H1 (cell line): ENCODE results near the gene CAMK2G. TPM values are rescaled to one million over a fixed set of nuclear protein-coding genes. Genes with fewer than 3 reads are reported as not detected.

Source experiments
- CTCF ChIA-PET: fragments of 300-600 bp; sonication (Branson Sonifier 250); formaldehyde crosslinking; loops from one replicate; lab custom pipeline; 2021; ENCODE audit not compliant: partially characterized antibody; lab: Charles Lee
- POLR2A ChIA-PET: fragments of 300-600 bp; sonication (Branson Sonifier 250); formaldehyde crosslinking; loops from one replicate; lab custom pipeline; 2021; ENCODE audit warnings: inconsistent platforms; ENCODE audit not compliant: partially characterized antibody; lab: Charles Lee
- DNase-seq, 2 experiments: peaks; one replicate each; pipeline versions ENCODE4 v3.0.0 to v3.0.0-alpha.2; 2010 to 2022; ENCODE audit warnings: low spot score in 2 of 2, low read depth in 1 of 2, mixed read lengths in 1 of 2
- FAIRE-seq: peaks from 2 replicates; lab custom pipeline; 2011; peaks lifted over from hg19 to GRCh38; lab: Jason Lieb, UNC
- H2AFZ ChIP-seq: 2 replicates; pipeline ENCODE4 v1.8.1; 2012; ENCODE audit warnings: low read length, inconsistent platforms
- H2AK5ac ChIP-seq: 2 replicates; pipeline ENCODE4 v1.6.1; 2013; ENCODE audit warnings: low read depth, low read length
- H2BK120ac ChIP-seq: replicated peaks from 2 replicates; pipeline ENCODE3; 2013; ENCODE audit warnings: low read depth, low read length, inconsistent platforms
- H2BK12ac ChIP-seq: 2 replicates; pipeline ENCODE4 v1.6.1; 2013; ENCODE audit warnings: low read depth, low read length
- H2BK15ac ChIP-seq: 2 replicates; pipeline ENCODE4 v1.6.1; 2013; ENCODE audit warnings: low read length
- H2BK20ac ChIP-seq: 2 replicates; pipeline ENCODE4 v1.6.1; 2013; ENCODE audit warnings: low read length
- H2BK5ac ChIP-seq: 2 replicates; pipeline ENCODE4 v1.6.1; 2013; ENCODE audit warnings: low read depth, low read length
- H3K14ac ChIP-seq: 2 replicates; pipeline ENCODE4 v1.6.1; 2013; ENCODE audit warnings: inconsistent platforms; ENCODE audit not compliant: insufficient read length
- H3K18ac ChIP-seq: 2 replicates; pipeline ENCODE4 v1.6.1; 2013; ENCODE audit warnings: low read length; ENCODE audit errors: extremely low read depth
- H3K23ac ChIP-seq: 2 replicates; pipeline ENCODE4 v1.6.1; 2013; ENCODE audit warnings: inconsistent platforms; ENCODE audit not compliant: insufficient read length
- H3K23me2 ChIP-seq: 2 replicates; pipeline ENCODE4 v1.6.1; 2013; ENCODE audit warnings: low read depth, low read length
- H3K27ac ChIP-seq: 2 replicates; pipeline ENCODE4 v1.6.1; 2011; ENCODE audit warnings: low read depth, low read length, inconsistent platforms
- H3K27me3 ChIP-seq, 4 experiments: replicated peaks in 1 of 4; 1 replicate in 1 of 4; 2 replicates in 3 of 4; pipeline versions ENCODE4 v1.6.1 to v1.8.1; 2011 to 2013; ENCODE audit warnings: low read length in 3 of 4, mild to moderate bottlenecking in 3 of 4, inconsistent platforms in 2 of 4, mixed read lengths in 2 of 4, moderate library complexity in 1 of 4; ENCODE audit not compliant: control insufficient read depth in 3 of 4, insufficient read depth in 3 of 4; ENCODE audit errors: extremely low read depth in 1 of 4
- H3K36me3 ChIP-seq, 4 experiments: 2 replicates each; pipeline versions ENCODE4 v1.6.1 to v1.8.1; 2011 to 2013; ENCODE audit warnings: mild to moderate bottlenecking in 4 of 4, low read length in 3 of 4, moderate library complexity in 2 of 4, control low read depth in 1 of 4, inconsistent platforms in 1 of 4; ENCODE audit not compliant: insufficient read depth in 4 of 4, control insufficient read depth in 2 of 4
- H3K4ac ChIP-seq: replicated peaks from 2 replicates; pipeline ENCODE3; 2013; ENCODE audit warnings: low read length, low read depth, mixed read lengths, inconsistent platforms; ENCODE audit not compliant: insufficient read length
- H3K4me1 ChIP-seq, 4 experiments: replicated peaks in 1 of 4; 1 replicate in 1 of 4; 2 replicates in 3 of 4; pipeline versions ENCODE4 v1.6.1 to v1.8.1; 2011 to 2013; ENCODE audit warnings: low read length in 3 of 4, inconsistent platforms in 2 of 4, mixed read lengths in 1 of 4; ENCODE audit not compliant: insufficient read depth in 4 of 4, control insufficient read depth in 3 of 4
- H3K4me2 ChIP-seq, 2 experiments: 2 replicates each; pipeline versions ENCODE4 v1.6.1 to v1.8.1; 2011 to 2013; ENCODE audit warnings: low read depth in 2 of 2, low read length in 2 of 2, control low read depth in 1 of 2, inconsistent platforms in 1 of 2, mild to moderate bottlenecking in 1 of 2; ENCODE audit not compliant: insufficient read depth in 1 of 2
- H3K4me3 ChIP-seq, 4 experiments: fragments of 200-600, 300-600 bp in 1 of 4; sonication (generic), shearing (Covaris generic), sonication (Bioruptor Twin) in 1 of 4; 2 replicates each; pipeline versions ENCODE4 v1.5.1 to v1.8.1; 2011 to 2016; ENCODE audit warnings: low read length in 4 of 4, low read depth in 3 of 4, control low read depth in 2 of 4, inconsistent platforms in 2 of 4, mild to moderate bottlenecking in 2 of 4, mixed read lengths in 1 of 4, moderate library complexity in 1 of 4; ENCODE audit not compliant: insufficient read depth in 2 of 4; ENCODE audit errors: extremely low read depth in 1 of 4
- H3K56ac ChIP-seq: replicated peaks from 2 replicates; pipeline ENCODE3; 2013; ENCODE audit warnings: low read depth, mild to moderate bottlenecking, mixed read lengths, low read length, inconsistent platforms; ENCODE audit not compliant: insufficient read length
- H3K79me1 ChIP-seq: 2 replicates; pipeline ENCODE4 v1.6.1; 2013; ENCODE audit warnings: low read depth, low read length, control low read depth
- H3K79me2 ChIP-seq, 2 experiments: 2 replicates each; pipeline versions ENCODE4 v1.6.1 to v1.8.1; 2012 to 2013; ENCODE audit warnings: low read length in 2 of 2, mild to moderate bottlenecking in 2 of 2, inconsistent platforms in 1 of 2; ENCODE audit not compliant: insufficient read depth in 2 of 2, control insufficient read depth in 1 of 2
- H3K9ac ChIP-seq, 4 experiments: replicated peaks in 1 of 4; 1 replicate in 1 of 4; 2 replicates in 3 of 4; pipeline versions ENCODE4 v1.6.1 to v1.8.1; 2011 to 2013; ENCODE audit warnings: low read depth in 3 of 4, low read length in 3 of 4, control low read depth in 2 of 4, mild to moderate bottlenecking in 2 of 4, moderate library complexity in 2 of 4, inconsistent platforms in 1 of 4; ENCODE audit errors: extremely low read depth in 1 of 4
- H3K9me3 ChIP-seq, 2 experiments: 2 replicates each; pipeline versions ENCODE4 v1.6.1 to v1.8.1; 2012 to 2013; ENCODE audit warnings: mild to moderate bottlenecking in 2 of 2, moderate library complexity in 2 of 2, control low read depth in 1 of 2, inconsistent platforms in 1 of 2, low read depth in 1 of 2, low read length in 1 of 2, mixed read lengths in 1 of 2; ENCODE audit not compliant: insufficient read depth in 2 of 2
- H4K20me1 ChIP-seq, 2 experiments: replicated peaks in 1 of 2; 2 replicates each; pipeline versions ENCODE3 to v1.8.1; 2011 to 2013; ENCODE audit warnings: inconsistent platforms in 2 of 2, low read length in 2 of 2, mild to moderate bottlenecking in 1 of 2; ENCODE audit not compliant: insufficient read depth in 2 of 2, control insufficient read depth in 1 of 2
- H4K5ac ChIP-seq: 2 replicates; pipeline ENCODE4 v1.6.1; 2013; ENCODE audit warnings: low read length, low read depth, mixed read lengths, inconsistent platforms; ENCODE audit not compliant: insufficient read length
- H4K8ac ChIP-seq: 2 replicates; pipeline ENCODE4 v1.8.0; 2013; ENCODE audit warnings: mild to moderate bottlenecking, moderate library complexity, low read length, inconsistent platforms; ENCODE audit not compliant: insufficient read depth; ENCODE audit errors: extremely low read depth
- H4K91ac ChIP-seq: replicated peaks from 2 replicates; pipeline ENCODE3; 2013; ENCODE audit warnings: low read length, mixed read lengths, inconsistent platforms; ENCODE audit not compliant: insufficient read length
- CBX8 ChIP-seq: fragments of 300-800, 300-1000 bp; sonication (generic); IDR thresholded peaks from 2 replicates; pipeline ENCODE4 v1.7.1; 2016; ENCODE audit warnings: low read depth, low read length, borderline replicate concordance
- GABPA ChIP-seq: IDR thresholded peaks from 2 replicates; pipeline ENCODE4 v1.6.1; 2011; ENCODE audit warnings: mild to moderate bottlenecking, low read length, moderate library complexity, borderline replicate concordance; ENCODE audit not compliant: insufficient read depth
- GTF2F1 ChIP-seq: IDR thresholded peaks from 2 replicates; pipeline ENCODE4 v1.6.1; 2012; ENCODE audit warnings: low read depth, low read length, improper control_type of control experiment, borderline replicate concordance
- SIN3A ChIP-seq, 2 experiments: IDR thresholded peaks in 1 of 2; conservative IDR thresholded peaks in 1 of 2; 2 replicates each; pipeline ENCODE4 v1.6.1; 2011 to 2012; ENCODE audit warnings: low read length in 2 of 2, improper control_type of control experiment in 1 of 2, low read depth in 1 of 2, mild to moderate bottlenecking in 1 of 2
- SIRT6 ChIP-seq: IDR thresholded peaks from one replicate; pipeline ENCODE4 v1.7.1; 2012; ENCODE audit warnings: low read length, inconsistent platforms
- TCF12 ChIP-seq: IDR thresholded peaks from 2 replicates; pipeline ENCODE4 v1.6.1; 2011; ENCODE audit warnings: low read depth, mild to moderate bottlenecking, low read length
- WGBS, 2 experiments: shearing (Covaris generic) in 1 of 2; methylation state at CpG; one replicate each; pipeline versions ENCODE4 v1.1.6 to v1.1.7; 2013 to 2015; ENCODE audit warnings: low lambda C conversion rate in 2 of 2, mixed read lengths in 2 of 2, inconsistent platforms in 1 of 2, low coverage in 1 of 2, missing lambda C conversion rate in 1 of 2; ENCODE audit not compliant: insufficient replicate concordance in 2 of 2, insufficient coverage in 1 of 2, insufficient read length in 1 of 2; ENCODE audit errors: extremely low coverage in 1 of 2, missing lambda C conversion rate in 1 of 2; 5-methylcytosine and 5-hydroxymethylcytosine counted together
- polyA plus RNA-seq, 7 experiments: library from polyadenylated mRNA; depleted of rRNA in 3 of 7; stranded (reverse) in 5 of 7; unstranded in 2 of 7; fragments of >200 nt in 5 of 7; fragments of 200-250 nt in 2 of 7; gene quantifications; 1 replicate in 5 of 7; 2 replicates in 1 of 7; 4 replicates in 1 of 7; pipeline versions ENCODE4 v1.2.1 to v1.2.3, GENCODE V29; 2011 to 2013; ENCODE audit warnings: missing spikeins in 2 of 7, mixed read lengths in 2 of 7
- total RNA-seq: library from RNA; stranded (reverse); fragmentation: NEBNext Ultra II Directional; extraction: Animal tissue kit (Norgen Biotek cat#: 25700); gene quantifications from 2 replicates; pipeline ENCODE4 v1.2.1, GENCODE V29; 2021

Gene CAMK2G
- total and polyA plus RNA-seq, 2 of the 8 experiments (the other 6 are each of a cell fraction or from before 2014, with no cell fraction given) = 28.9 to 31.7 TPM

DNA sequence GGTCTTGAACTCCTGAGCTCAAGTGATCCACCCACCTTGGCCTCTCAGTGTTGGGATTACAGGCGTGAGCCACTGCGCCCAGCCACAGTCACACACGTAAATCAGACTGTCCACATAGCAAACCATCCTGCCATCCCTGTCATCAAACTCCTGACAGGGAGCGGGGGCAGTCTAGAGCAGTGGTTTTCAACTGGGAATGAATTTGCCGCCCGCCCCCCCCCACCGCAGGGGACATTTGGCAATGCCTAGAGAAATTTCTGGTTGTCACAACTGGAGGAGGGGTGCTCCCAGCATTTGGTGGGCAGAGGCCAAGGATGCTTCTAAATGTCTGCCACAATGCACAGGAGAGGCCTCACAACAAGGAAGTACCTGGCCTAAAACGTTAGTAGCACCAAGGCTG, 24.1 kb downstream of the CAMK2G start:
- Histone ChIP-seq H3K79me2 (no peaks in the 10 kb centered on the region), H4K91ac (no peak overlapping the region), H3K56ac (no peak overlapping the region), H2AK5ac (no peak overlapping the region), H2BK5ac (no peak overlapping the region), H3K9me3 (no peaks in the 10 kb centered on the region), H3K4me2 (no peak overlapping the region), H3K9ac (no peak overlapping the region), H3K14ac (no peak overlapping the region), H2AFZ (no peak overlapping the region), H3K27ac (no peak overlapping the region), H4K20me1 (peaks cover 2 to 6% of the 10 kb centered on the region in 2 experiments), H3K23me2 (no peaks in the 10 kb centered on the region), H4K8ac (no peak overlapping the region; the same call in 1 of the 2 replicates), H3K79me1 (no peaks in the 10 kb centered on the region), H2BK20ac (no peak overlapping the region), H3K4me3 (no peak overlapping the region), H4K5ac (no peak overlapping the region)
- CTCF ChIA-PET = interaction anchor here (0.5 to 20.8 kb wide), 21 partner anchors 9 to 1310 kb away, joined by 3 to 279 read pairs (median 5); partner anchors contain the start of gene CAMK2G
- DNase-seq = no peak
- WGBS, 2 experiments = 96% methylated on average over 8 of the region's 8 CpGs; no CpG with 5 or more reads in 1 of the 2 experiments
- TF ChIP-seq SIN3A (conservative IDR thresholded peaks at IDR 0.05 in 1 of 2, IDR thresholded peaks at IDR 0.05 in 1 of 2; ENCODE audit: low read depth in 1 of 2, low read length in 2 of 2) (no peak), SIRT6 (no peak), GABPA (no peak), TCF12 (no peak), GTF2F1 (no peak), CBX8 (no peak)
- TF ChIP-seq, all 59 proteins: peak for 0
- Histone ChIP-seq H2BK120ac (no peak overlapping the region), H3K4me1 (peaks cover 0 to 13% (median 4%) of the 10 kb centered on the region in 4 experiments; a peak in 4 of 7 replicates), H3K27me3 (no peaks in the 10 kb centered on the region), H3K4ac (no peak overlapping the region), H3K23ac (no peak overlapping the region), H3K18ac (no peak overlapping the region), H3K36me3 (peaks cover 22 to 30% (median 24%) of the 10 kb centered on the region in 4 experiments), H2BK12ac (no peak overlapping the region), H2BK15ac (no peak overlapping the region)
- no peak for FAIRE-seq
- POLR2A ChIA-PET = interaction anchor here (0.6 to 1.3 kb wide), 6 partner anchors 15 to 252 kb away, joined by 3 to 6 read pairs (median 4); a partner anchor contains a TSS
